Measurements from ENCODE around the gene CCDC187. TPM values are rescaled to one million over a fixed set of nuclear protein-coding genes. Genes with fewer than 3 reads are reported as not detected.

Gene CCDC187
- total RNA-seq, 6 donors from 2014 or later = 0.17 to 22.3 (median 10.0) TPM

GRCh38 chr9:136349546-136349945, 45.7 kb upstream of the CCDC187 start:
- no peak overlapping the region for H3K4me3 ChIP-seq
- H3K27me3 ChIP-seq = no peaks in the 10 kb centered on the region
- TF ChIP-seq CTCF (IDR thresholded peaks at IDR 0.05) = no peak
- TF ChIP-seq POLR2A (IDR thresholded peaks at IDR 0.05) = no peak
- TF ChIP-seq POLR2AphosphoS5 (IDR thresholded peaks at IDR 0.05) = no peak
- ATAC-seq (ENCODE audit: low FRiP score in 2 of 2) = no peak
- no peak overlapping the region for H3K27ac ChIP-seq
- 80 to 90% methylated on average over 14 to 23 of the region's 24 CpGs for WGBS, 2 donors
- H3K9me3 ChIP-seq = no peaks in the 10 kb centered on the region
- H3K36me3 ChIP-seq = peaks cover 0 to 6% (median 0%) of the 10 kb centered on the region in 4 donors
- no peak for DNase-seq
- peaks cover 25 to 48% (median 31%) of the 10 kb centered on the region in 4 donors for H3K4me1 ChIP-seq

DNA sequence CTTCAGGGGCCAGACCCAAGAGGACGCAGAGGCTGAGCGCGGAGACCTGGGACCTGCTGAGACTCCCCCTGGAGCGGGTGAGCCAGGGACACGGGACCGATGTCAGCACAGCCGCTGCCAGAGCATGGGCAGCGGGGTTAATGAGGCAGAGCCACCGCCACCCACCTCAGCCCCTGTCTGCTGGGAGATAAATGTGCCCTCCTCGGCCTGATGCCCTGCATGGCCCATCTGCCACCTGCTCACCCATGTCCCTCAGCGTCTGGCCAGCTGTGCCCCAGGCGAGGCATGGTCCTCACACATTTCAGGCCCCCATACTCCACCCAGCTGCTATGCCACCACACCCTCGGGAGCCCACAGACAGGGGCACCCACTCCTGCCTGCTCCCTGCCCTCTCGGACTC, 44.8 kb upstream of the CCDC187 start:
- WGBS, 2 donors = 95% methylated on average over 10 to 14 of the region's 14 CpGs
- ATAC-seq (ENCODE audit: low FRiP score in 2 of 2) (no peak), DNase-seq (no peak)
- Histone ChIP-seq H3K27ac (no peak overlapping the region), H3K4me1 (peaks cover 23 to 54% (median 30%) of the 10 kb centered on the region in 4 donors), H3K27me3 (no peaks in the 10 kb centered on the region), H3K9me3 (no peaks in the 10 kb centered on the region), H3K36me3 (peaks cover 0 to 6% (median 0%) of the 10 kb centered on the region in 4 donors), H3K4me3 (no peak overlapping the region)
- TF ChIP-seq POLR2A (IDR thresholded peaks at IDR 0.05) (no peak), EP300 (IDR thresholded peaks at IDR 0.05) (no peak), CTCF (IDR thresholded peaks at IDR 0.05) (no peak), POLR2AphosphoS5 (IDR thresholded peaks at IDR 0.05) (no peak)

- peaks cover 32 to 56% (median 38%) of the 10 kb centered on the region in 4 donors for H3K4me1 ChIP-seq
- no peak for DNase-seq
- H3K27me3 ChIP-seq = no peaks in the 10 kb centered on the region
- TF ChIP-seq POLR2A (IDR thresholded peaks at IDR 0.05) = no peak
- no peak for TF ChIP-seq EP300 (IDR thresholded peaks at IDR 0.05)
- no peak for TF ChIP-seq POLR2AphosphoS5 (IDR thresholded peaks at IDR 0.05)
- TF ChIP-seq CTCF (IDR thresholded peaks at IDR 0.05) = no peak
- H3K4me3 ChIP-seq = no peak overlapping the region
- peak overlapping the region in 3 of 4 donors; percentile 15 to 83 (median 79) for H3K27ac ChIP-seq
- 67 to 74% methylated on average over 11 to 28 of the region's 34 CpGs for WGBS, 2 donors
- H3K9me3 ChIP-seq = no peaks in the 10 kb centered on the region
- peaks cover 0 to 6% (median 0%) of the 10 kb centered on the region in 4 donors for H3K36me3 ChIP-seq
- no peak for ATAC-seq (ENCODE audit: low FRiP score in 2 of 2)
Observed at GRCh38 chr9:136347472-136348256, 43.8 kb upstream of the CCDC187 start.

- no peak for DNase-seq
- WGBS, 2 donors = 88 to 100% methylated on average over 1 to 18 of the region's 20 CpGs
Observed at GRCh38 chr9:136346927-136347465, 43.1 kb upstream of the CCDC187 start.

More at GRCh38 chr9:136346927-136347465, 43.1 kb upstream of the CCDC187 start:
- peaks cover 39 to 59% (median 42%) of the 10 kb centered on the region in 4 donors for H3K4me1 ChIP-seq
- H3K4me3 ChIP-seq = no peak overlapping the region
- no peak for ATAC-seq (ENCODE audit: low FRiP score in 2 of 2)
- H3K36me3 ChIP-seq = peaks cover 0 to 6% (median 0%) of the 10 kb centered on the region in 4 donors
- no peaks in the 10 kb centered on the region for H3K27me3 ChIP-seq
- TF ChIP-seq POLR2AphosphoS5 (IDR thresholded peaks at IDR 0.05) = no peak
- no peak for TF ChIP-seq CTCF (IDR thresholded peaks at IDR 0.05)
- H3K27ac ChIP-seq = peak overlapping the region in 3 of 4 donors; percentile 66 to 83 (median 79)
- no peaks in the 10 kb centered on the region for H3K9me3 ChIP-seq

Measured in upper lobe of left lung (tissue), 6 donors.